Hepatocyte (in vitro differentiated cells): Measurements from ENCODE around the gene CTLA4. TPM values are rescaled to one million over a fixed set of nuclear protein-coding genes. Genes with fewer than 3 reads are reported as not detected.
"Not testable (repeated sequence)": the region's sequence is repeated elsewhere in the genome, so short reads cannot be mapped to it uniquely, and the experiment has no call there.

Experiments
- DNase-seq: peaks from one replicate; pipeline ENCODE4 v3.0.0-alpha.2; 2016; ENCODE audit warnings: low spot score
- H2AFZ ChIP-seq: fragments of 200-600 bp; sonication (generic); 2 replicates; pipeline ENCODE4 v1.6.0; 2016; ENCODE audit warnings: antibody characterized with exemption, mild to moderate bottlenecking
- H3K27ac ChIP-seq: fragments of 200-600 bp; sonication (generic); 2 replicates; pipeline ENCODE4 v1.5.1; 2016; ENCODE audit warnings: mild to moderate bottlenecking
- H3K27me3 ChIP-seq: fragments of 200-600 bp; sonication (generic); 2 replicates; pipeline ENCODE4 v1.6.1; 2016
- H3K36me3 ChIP-seq: fragments of 200-600 bp; sonication (generic); replicated peaks from 2 replicates; pipeline ENCODE4 v1.5.1; 2016; ENCODE audit warnings: low read depth; ENCODE audit not compliant: insufficient read depth
- H3K4me1 ChIP-seq: fragments of 200-600 bp; sonication (generic); 2 replicates; pipeline ENCODE4 v1.5.1; 2016; ENCODE audit warnings: mild to moderate bottlenecking, moderate library complexity; ENCODE audit not compliant: insufficient read depth
- H3K4me2 ChIP-seq: fragments of 200-600 bp; sonication (generic); 2 replicates; pipeline ENCODE4 v1.6.0; 2016
- H3K4me3 ChIP-seq: fragments of 200-600 bp; sonication (generic); 2 replicates; pipeline ENCODE4 v1.5.1; 2016; ENCODE audit warnings: mild to moderate bottlenecking
- H3K79me2 ChIP-seq: fragments of 200-600 bp; sonication (generic); 2 replicates; pipeline ENCODE4 v1.6.0; 2017; ENCODE audit warnings: mild to moderate bottlenecking
- H3K9me2 ChIP-seq: fragments of 200-600 bp; sonication (generic); replicated peaks from 2 replicates; pipeline ENCODE4 v1.6.0; 2017; ENCODE audit warnings: mild to moderate bottlenecking; ENCODE audit not compliant: insufficient read depth
- H3K9me3 ChIP-seq: fragments of 200-600 bp; sonication (generic); 2 replicates; pipeline ENCODE4 v1.5.1; 2016; ENCODE audit warnings: low read depth, mild to moderate bottlenecking
- H4K20me1 ChIP-seq: fragments of 200-600 bp; sonication (generic); 2 replicates; pipeline ENCODE4 v1.6.0; 2016; ENCODE audit warnings: mild to moderate bottlenecking; ENCODE audit not compliant: insufficient read depth, poor library complexity, severe bottlenecking
- EZH2 ChIP-seq: fragments of 200-600 bp; sonication (generic); IDR thresholded peaks from 2 replicates; pipeline ENCODE4 v1.6.1; 2016; ENCODE audit warnings: antibody characterized with exemption, mild to moderate bottlenecking, borderline replicate concordance
- EZH2phosphoT487 ChIP-seq: fragments of 200-600 bp; sonication (generic); IDR thresholded peaks from one replicate; pipeline ENCODE4 v1.6.1; 2018; ENCODE audit warnings: antibody characterized with exemption, mild to moderate bottlenecking, low read depth, moderate library complexity; ENCODE audit not compliant: unreplicated experiment, severe bottlenecking
- WGBS: methylation state at CpG from one replicate; pipeline ENCODE4 v1.1.6; 2016; ENCODE audit warnings: low lambda C conversion rate; ENCODE audit errors: missing lambda C conversion rate; 5-methylcytosine and 5-hydroxymethylcytosine counted together
- polyA plus RNA-seq: library from polyadenylated mRNA; unstranded; fragments of >200 nt; fragmentation: Nextera tagmentation; extraction: Ambion mirVana; gene quantifications from 2 replicates; pipeline ENCODE4 v1.2.1, GENCODE V29; 2016
- total RNA-seq: library from RNA; depleted of rRNA; stranded (reverse); fragments of >200 nt; gene quantifications from 2 replicates; pipeline ENCODE4 v1.2.3, GENCODE V29; 2014
- TF ChIP-seq, protein P1 (sequence below): fragments of 200-600 bp; sonication (generic); IDR thresholded peaks from 2 replicates; pipeline ENCODE4 v1.5.1; 2016; ENCODE audit warnings: antibody characterized with exemption, mild to moderate bottlenecking; ENCODE audit not compliant: poor library complexity

CTLA4 gene
- total and polyA plus RNA-seq, 2 experiments from 2014 or later = not detected

DNA sequence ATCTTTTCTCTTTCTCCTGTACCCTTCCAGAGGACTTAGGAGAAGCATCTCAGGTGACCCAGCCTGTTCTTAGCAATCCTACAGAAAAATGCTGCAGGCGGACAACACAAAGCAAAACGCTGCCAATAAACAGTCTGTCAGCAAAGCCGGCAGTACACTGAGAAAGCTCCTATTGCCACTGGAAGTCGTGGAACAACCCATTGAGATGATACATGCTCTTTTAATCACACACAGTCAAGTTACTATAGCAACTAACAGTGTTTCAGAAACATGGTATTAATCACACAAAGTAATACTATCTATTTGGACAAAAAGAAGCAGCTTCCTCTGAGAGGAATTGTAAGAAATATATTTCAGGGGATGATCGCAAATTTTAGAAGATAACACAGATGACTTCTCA is 10.5 kb downstream of the CTLA4 start:
- no peaks in the 10 kb centered on the region for H3K4me1 ChIP-seq
- no peak overlapping the region for H3K4me3 ChIP-seq
- H3K79me2 ChIP-seq = no peaks in the 10 kb centered on the region
- no peaks in the 10 kb centered on the region for H3K27me3 ChIP-seq
- 63% methylated on average over 5 of the region's 5 CpGs for WGBS
- DNase-seq = no peak
- no peak for TF ChIP-seq EZH2phosphoT487
- TF ChIP-seq, protein P1, sequence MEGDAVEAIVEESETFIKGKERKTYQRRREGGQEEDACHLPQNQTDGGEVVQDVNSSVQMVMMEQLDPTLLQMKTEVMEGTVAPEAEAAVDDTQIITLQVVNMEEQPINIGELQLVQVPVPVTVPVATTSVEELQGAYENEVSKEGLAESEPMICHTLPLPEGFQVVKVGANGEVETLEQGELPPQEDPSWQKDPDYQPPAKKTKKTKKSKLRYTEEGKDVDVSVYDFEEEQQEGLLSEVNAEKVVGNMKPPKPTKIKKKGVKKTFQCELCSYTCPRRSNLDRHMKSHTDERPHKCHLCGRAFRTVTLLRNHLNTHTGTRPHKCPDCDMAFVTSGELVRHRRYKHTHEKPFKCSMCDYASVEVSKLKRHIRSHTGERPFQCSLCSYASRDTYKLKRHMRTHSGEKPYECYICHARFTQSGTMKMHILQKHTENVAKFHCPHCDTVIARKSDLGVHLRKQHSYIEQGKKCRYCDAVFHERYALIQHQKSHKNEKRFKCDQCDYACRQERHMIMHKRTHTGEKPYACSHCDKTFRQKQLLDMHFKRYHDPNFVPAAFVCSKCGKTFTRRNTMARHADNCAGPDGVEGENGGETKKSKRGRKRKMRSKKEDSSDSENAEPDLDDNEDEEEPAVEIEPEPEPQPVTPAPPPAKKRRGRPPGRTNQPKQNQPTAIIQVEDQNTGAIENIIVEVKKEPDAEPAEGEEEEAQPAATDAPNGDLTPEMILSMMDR = no peak
- no peak for TF ChIP-seq EZH2
- no peaks in the 10 kb centered on the region for H3K36me3 ChIP-seq
- no peaks in the 10 kb centered on the region for H3K9me3 ChIP-seq
- H4K20me1 ChIP-seq = no peaks in the 10 kb centered on the region
- no peaks in the 10 kb centered on the region for H3K9me2 ChIP-seq
- no peak overlapping the region for H3K27ac ChIP-seq
- no peak overlapping the region for H2AFZ ChIP-seq
- H3K4me2 ChIP-seq = no peak overlapping the region

DNA sequence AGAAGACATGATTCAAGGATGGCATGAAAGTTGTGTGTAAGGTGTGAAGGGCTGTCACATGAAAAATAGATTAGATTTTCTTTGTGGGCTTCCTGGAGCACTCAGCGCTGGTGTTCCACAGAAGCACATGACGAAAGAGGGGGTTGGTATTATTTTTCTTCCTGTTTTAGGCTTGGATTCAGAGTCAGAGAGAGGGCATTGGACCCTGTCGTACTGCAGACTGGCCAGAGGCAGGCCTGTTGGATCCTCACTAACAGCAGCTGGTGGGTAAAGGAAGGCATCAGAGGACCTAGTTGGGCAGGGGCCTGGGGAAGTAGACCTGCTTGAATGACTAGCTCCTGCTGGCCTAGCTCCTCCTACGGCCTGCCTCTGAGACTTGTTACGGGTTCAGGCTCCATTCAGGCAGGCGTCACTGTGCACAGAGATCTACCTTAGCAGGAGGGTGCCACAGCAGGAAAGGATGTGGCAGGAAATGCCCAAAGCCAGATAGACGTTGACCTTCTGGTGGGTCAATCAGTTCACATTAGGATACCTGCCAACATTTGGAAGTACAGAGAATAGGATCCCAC is 13.1 kb downstream of the CTLA4 start:
- no peak overlapping the region for H2AFZ ChIP-seq
- no peaks in the 10 kb centered on the region for H3K9me2 ChIP-seq
- no peaks in the 10 kb centered on the region for H4K20me1 ChIP-seq
- no peaks in the 10 kb centered on the region for H3K9me3 ChIP-seq
- no peak overlapping the region for H3K4me2 ChIP-seq
- H3K79me2 ChIP-seq = no peaks in the 10 kb centered on the region
- H3K27ac ChIP-seq = no peak overlapping the region
- H3K4me3 ChIP-seq = no peak overlapping the region
- no peaks in the 10 kb centered on the region for H3K36me3 ChIP-seq
- no peak for DNase-seq
- no peak for TF ChIP-seq EZH2phosphoT487
- TF ChIP-seq EZH2 = no peak
- TF ChIP-seq, protein P1 = no peak
- no peaks in the 10 kb centered on the region for H3K27me3 ChIP-seq
- WGBS = 88% methylated on average over 7 of the region's 7 CpGs
- no peaks in the 10 kb centered on the region for H3K4me1 ChIP-seq

DNA sequence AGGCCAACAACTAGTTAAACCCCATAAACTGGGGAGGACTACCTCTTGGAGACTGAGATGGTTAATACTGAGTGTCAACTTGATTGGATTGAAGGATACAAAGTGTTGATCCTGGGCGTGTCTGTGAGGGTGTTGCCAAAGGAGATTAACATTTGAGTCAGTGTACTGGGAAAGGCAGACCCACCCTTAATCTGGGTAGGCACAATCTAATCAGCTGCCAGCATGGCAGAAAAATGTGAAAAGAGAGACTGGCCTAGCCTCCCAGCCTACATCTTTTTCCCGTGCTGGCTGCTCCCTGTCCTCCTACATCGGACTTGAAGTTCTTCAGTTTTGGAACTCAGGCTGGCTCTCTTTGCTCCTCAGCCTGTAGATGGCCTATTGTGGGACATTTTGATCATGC is 13.6 kb downstream of the CTLA4 start:
- H4K20me1 ChIP-seq, H2AFZ ChIP-seq, H3K4me2 ChIP-seq, H3K36me3 ChIP-seq, H3K27ac ChIP-seq, H3K4me3 ChIP-seq, DNase-seq, H3K9me2 ChIP-seq, H3K9me3 ChIP-seq, H3K27me3 ChIP-seq, H3K4me1 ChIP-seq, H3K79me2 ChIP-seq: not testable (repeated sequence)
- 95% methylated on average over 3 of the region's 3 CpGs for WGBS

DNA sequence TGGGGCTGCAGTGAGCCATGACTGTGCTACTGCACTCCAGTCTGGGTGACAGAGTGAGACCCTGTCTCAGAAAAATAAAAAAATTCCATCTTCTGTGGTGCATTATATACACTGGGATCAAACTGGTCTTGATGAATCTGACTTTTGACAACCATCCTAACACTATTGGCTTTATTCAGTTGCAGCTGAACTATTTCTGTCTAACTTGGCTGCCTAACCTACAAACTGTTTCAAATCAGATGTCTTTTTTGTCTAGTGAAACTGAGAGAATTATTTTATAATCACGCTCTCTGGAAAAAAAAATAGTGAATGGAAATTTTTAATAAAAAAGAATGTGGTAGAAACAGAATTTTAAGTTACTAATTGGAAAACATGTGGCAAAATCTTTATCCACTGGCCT is 15.0 kb downstream of the CTLA4 start:
- no peak overlapping the region for H3K4me2 ChIP-seq
- H2AFZ ChIP-seq = no peak overlapping the region
- no peaks in the 10 kb centered on the region for H3K79me2 ChIP-seq
- H3K27ac ChIP-seq = no peak overlapping the region
- H3K36me3 ChIP-seq = no peaks in the 10 kb centered on the region
- TF ChIP-seq EZH2phosphoT487 (no peak), EZH2 (no peak)
- TF ChIP-seq, protein P1 = no peak
- DNase-seq = no peak
- no peaks in the 10 kb centered on the region for H3K9me2 ChIP-seq
- WGBS = 100% methylated on average over 1 of the region's 1 CpG
- H3K9me3 ChIP-seq = no peaks in the 10 kb centered on the region
- no peak overlapping the region for H3K4me3 ChIP-seq
- H3K4me1 ChIP-seq = no peaks in the 10 kb centered on the region
- H3K27me3 ChIP-seq = no peaks in the 10 kb centered on the region
- H4K20me1 ChIP-seq = no peaks in the 10 kb centered on the region
